Stimulated activated naive CD4-positive, alpha-beta T cell (primary cell): ENCODE data around the gene TIAM1.
A peak's percentile ranks its signal among the peaks of the same experiment; 100 is the strongest.

Source experiments
- DNase-seq, 6 experiments: peaks; one replicate each; lab custom pipeline; 2025; lab: John Stamatoyannopoulos, UW

The TIAM1 gene

GRCh38 chr21:31135531-31136184 is 208.4 kb downstream of the TIAM1 start:
- no peak for DNase-seq

GRCh38 chr21:31133243-31133830 is 210.7 kb downstream of the TIAM1 start:
- peak in 1 of 6 experiments; percentile 7 for DNase-seq

GRCh38 chr21:31132574-31133242 is 211.4 kb downstream of the TIAM1 start:
- peak; percentile 47 to 94 (median 80) for DNase-seq

- no peak for DNase-seq
Observed at GRCh38 chr21:31130821-31131220, 213.2 kb downstream of the TIAM1 start.

- no peak for DNase-seq
Observed at GRCh38 chr21:31128234-31128633, 215.8 kb downstream of the TIAM1 start.

- DNase-seq, result no peak
Observed at GRCh38 chr21:31124010-31124409, 220.1 kb downstream of the TIAM1 start.

GRCh38 chr21:31119199-31119598 is 224.9 kb downstream of the TIAM1 start:
- no peak for DNase-seq

- no peak for DNase-seq
Observed at GRCh38 chr21:31117128-31117916, 226.7 kb downstream of the TIAM1 start.

- DNase-seq, result no peak
Observed at GRCh38 chr21:31115249-31115648, 228.8 kb downstream of the TIAM1 start.

GRCh38 chr21:31111093-31111492 is 233.0 kb downstream of the TIAM1 start:
- no peak for DNase-seq

- no peak for DNase-seq
Observed at GRCh38 chr21:31110430-31110829, 233.6 kb downstream of the TIAM1 start.

GRCh38 chr21:31107871-31108270 is 236.2 kb downstream of the TIAM1 start:
- DNase-seq, result no peak

GRCh38 chr21:31107176-31107785 is 236.8 kb downstream of the TIAM1 start:
- DNase-seq, result no peak

GRCh38 chr21:31103571-31104265 is 240.3 kb downstream of the TIAM1 start:
- DNase-seq, result no peak

GRCh38 chr21:31103163-31103562 is 240.9 kb downstream of the TIAM1 start:
- no peak for DNase-seq

- DNase-seq, result no peak
Observed at GRCh38 chr21:31099122-31099521, 244.9 kb downstream of the TIAM1 start.

- peak; percentile 51 to 74 (median 60) for DNase-seq
Observed at GRCh38 chr21:31098576-31099005, 245.5 kb downstream of the TIAM1 start.

- DNase-seq, result no peak
Observed at GRCh38 chr21:31092832-31093625, 251.0 kb downstream of the TIAM1 start.

- DNase-seq, result no peak
Observed at GRCh38 chr21:31090376-31090775, 253.7 kb downstream of the TIAM1 start.

- DNase-seq, result no peak
Observed at GRCh38 chr21:31088474-31088751, 255.6 kb downstream of the TIAM1 start.
